IPS-18c (cell line): ENCODE measurements around the gene ZNF507.
"Not testable (repeated sequence)": the region's sequence is repeated elsewhere in the genome, so short reads cannot be mapped to it uniquely, and the experiment has no call there.

Experiments
- H3K4me3 ChIP-seq: 2 replicates; pipeline ENCODE4 v1.7.0; 2013; ENCODE audit warnings: low read depth, mild to moderate bottlenecking, low read length, moderate library complexity; ENCODE audit not compliant: insufficient read depth
- H3K9me3 ChIP-seq: one replicate; pipeline ENCODE4 v1.6.1; 2013; ENCODE audit warnings: mild to moderate bottlenecking, low read length, moderate library complexity; ENCODE audit not compliant: control insufficient read depth, insufficient read depth

The ZNF507 gene

GRCh38 chr19:32358321-32358720 is 12.9 kb downstream of the ZNF507 start:
- H3K9me3 ChIP-seq, result no peaks in the 10 kb centered on the region
- no peak overlapping the region for H3K4me3 ChIP-seq

DNA sequence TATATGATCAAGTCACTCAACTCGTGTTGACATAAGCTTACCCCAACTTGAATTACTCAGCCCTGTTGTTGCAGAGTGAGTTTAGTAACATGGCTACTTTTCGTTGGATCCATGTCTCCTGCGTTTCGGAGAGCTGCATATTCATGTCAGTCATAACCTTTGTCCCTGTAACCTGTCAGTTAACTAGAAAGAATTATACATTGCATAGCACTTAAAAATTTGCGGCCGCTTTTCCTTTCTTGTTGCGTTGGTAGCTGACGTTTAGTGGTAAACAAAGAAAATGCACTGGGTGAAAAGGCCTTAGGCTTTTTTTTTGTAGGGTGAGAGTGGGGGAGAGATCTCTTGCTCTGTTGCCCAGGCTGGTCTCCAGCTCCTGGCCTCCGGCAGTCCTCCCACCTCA is 14.2 kb downstream of the ZNF507 start:
- no peak overlapping the region for H3K4me3 ChIP-seq
- no peaks in the 10 kb centered on the region for H3K9me3 ChIP-seq

DNA sequence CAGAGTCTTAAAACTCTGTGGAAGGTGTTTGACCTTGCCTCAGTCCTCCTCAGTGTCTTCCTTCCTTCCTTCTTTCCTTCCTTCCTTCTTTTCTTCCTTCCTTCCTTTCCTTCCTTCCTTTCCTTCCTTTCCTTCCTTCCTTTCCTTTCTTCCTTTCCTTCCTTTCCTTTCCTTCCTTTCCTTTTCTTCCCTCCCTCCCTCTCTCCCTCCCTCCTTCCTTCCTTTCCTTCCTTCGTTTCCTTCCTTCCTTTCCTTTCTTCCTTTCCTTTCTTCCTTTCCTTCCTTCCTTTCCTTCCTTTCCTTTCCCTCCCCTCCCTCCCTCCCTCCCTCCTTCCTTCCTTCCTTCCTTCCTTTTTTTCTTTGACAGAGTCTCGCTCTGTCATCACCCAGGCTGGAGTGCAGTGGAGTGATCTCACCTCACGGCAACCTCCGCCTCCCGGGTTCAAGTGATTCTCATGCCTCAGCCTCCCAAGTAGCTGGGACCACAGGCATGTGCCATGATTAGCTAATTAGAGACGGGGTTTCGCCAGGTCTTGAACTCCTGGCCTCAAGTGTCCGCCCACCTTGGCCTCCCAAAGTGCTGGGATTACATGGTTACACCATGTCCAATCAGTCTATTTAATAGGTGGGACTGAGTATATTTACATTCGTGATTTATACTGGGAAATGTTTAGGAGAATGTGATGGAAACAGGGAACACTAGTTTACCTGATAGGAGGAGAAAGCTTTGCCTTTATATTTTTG is 16.3 kb downstream of the ZNF507 start:
- H3K9me3 ChIP-seq, result no peaks in the 10 kb centered on the region
- no peak overlapping the region for H3K4me3 ChIP-seq

GRCh38 chr19:32362318-32362691 is 16.9 kb downstream of the ZNF507 start:
- no peak overlapping the region for H3K4me3 ChIP-seq
- no peaks in the 10 kb centered on the region for H3K9me3 ChIP-seq

- H3K4me3 ChIP-seq, result no peak overlapping the region
Measured at GRCh38 chr19:32363175-32363574, 17.8 kb downstream of the ZNF507 start.

GRCh38 chr19:32363632-32364031 is 18.2 kb downstream of the ZNF507 start:
- H3K4me3 ChIP-seq, result no peak overlapping the region

More at GRCh38 chr19:32363175-32363574, 17.8 kb downstream of the ZNF507 start:
- no peaks in the 10 kb centered on the region for H3K9me3 ChIP-seq

DNA sequence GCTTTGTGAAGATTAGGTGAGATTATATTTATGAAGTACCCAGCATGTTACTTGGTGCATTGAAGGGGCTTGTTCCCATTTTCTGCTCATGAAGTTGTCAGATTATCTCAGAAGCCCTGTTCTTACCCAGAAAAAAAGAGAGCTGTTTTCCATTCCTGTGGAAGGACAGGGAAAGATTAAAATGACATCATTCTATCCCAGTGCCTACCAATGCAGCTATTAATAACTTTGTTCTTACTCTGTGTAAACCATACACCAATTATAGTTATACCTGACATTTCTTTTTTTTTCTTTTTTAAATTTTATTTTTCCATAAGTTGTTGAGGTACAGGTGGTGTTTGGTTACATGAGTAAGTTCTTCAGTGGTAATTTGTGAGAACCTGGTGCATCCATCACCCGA is 18.6 kb downstream of the ZNF507 start:
- Histone ChIP-seq H3K9me3 (no peaks in the 10 kb centered on the region), H3K4me3 (no peak overlapping the region)

More at GRCh38 chr19:32363632-32364031, 18.2 kb downstream of the ZNF507 start:
- H3K9me3 ChIP-seq, result no peaks in the 10 kb centered on the region

DNA sequence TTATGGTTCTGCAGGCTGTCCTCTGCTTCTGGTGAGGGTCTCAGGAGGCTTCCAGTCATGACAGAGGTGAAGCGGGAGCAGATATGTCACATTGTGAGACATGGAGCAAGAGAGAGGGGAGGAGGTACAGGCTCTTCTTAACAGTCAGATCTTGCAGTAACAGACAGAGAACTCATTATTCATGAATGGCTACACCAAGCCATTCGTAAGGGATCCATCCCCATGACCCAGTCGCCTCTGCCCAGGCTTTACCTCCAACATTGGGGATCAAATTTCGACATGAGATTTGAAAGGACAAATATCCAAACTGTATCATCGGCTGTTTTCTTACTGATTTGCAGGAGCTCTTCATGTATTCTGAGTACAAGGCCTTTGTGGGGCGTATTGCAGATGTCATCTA is 21.7 kb downstream of the ZNF507 start:
- Histone ChIP-seq H3K4me3 (no peak overlapping the region), H3K9me3 (no peaks in the 10 kb centered on the region)

DNA sequence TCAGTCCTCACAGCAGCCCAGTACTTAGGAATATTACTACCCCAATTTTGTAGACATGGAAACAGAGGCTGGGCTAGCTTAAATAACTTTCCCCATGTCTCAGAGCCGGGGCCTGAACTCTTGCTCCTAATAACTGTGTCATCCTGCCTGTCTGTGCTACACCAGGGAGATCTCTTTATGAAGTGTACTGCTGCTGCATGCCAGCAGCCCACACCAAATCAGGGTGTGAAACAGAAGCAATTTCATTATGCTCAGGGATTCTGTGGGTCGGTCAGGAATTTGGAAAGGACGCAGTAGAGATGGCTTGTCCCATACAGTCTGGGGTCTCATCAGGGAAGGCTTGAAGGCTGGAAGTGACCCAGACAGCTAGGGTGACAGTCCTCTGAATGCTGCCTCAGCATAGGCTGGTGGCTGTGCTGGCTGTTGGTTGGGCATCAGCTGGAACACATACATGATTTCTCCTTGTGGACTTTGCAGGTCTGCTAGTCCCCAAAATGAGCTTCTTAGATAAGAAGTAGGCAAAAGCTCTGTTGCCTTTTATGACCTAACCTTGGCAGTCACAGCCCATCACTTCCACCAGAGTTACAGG is 22.6 kb downstream of the ZNF507 start:
- no peaks in the 10 kb centered on the region for H3K9me3 ChIP-seq
- H3K4me3 ChIP-seq, result no peak overlapping the region

GRCh38 chr19:32368787-32369186 is 23.4 kb downstream of the ZNF507 start:
- Histone ChIP-seq H3K4me3 (no peak overlapping the region), H3K9me3 (no peaks in the 10 kb centered on the region)

DNA sequence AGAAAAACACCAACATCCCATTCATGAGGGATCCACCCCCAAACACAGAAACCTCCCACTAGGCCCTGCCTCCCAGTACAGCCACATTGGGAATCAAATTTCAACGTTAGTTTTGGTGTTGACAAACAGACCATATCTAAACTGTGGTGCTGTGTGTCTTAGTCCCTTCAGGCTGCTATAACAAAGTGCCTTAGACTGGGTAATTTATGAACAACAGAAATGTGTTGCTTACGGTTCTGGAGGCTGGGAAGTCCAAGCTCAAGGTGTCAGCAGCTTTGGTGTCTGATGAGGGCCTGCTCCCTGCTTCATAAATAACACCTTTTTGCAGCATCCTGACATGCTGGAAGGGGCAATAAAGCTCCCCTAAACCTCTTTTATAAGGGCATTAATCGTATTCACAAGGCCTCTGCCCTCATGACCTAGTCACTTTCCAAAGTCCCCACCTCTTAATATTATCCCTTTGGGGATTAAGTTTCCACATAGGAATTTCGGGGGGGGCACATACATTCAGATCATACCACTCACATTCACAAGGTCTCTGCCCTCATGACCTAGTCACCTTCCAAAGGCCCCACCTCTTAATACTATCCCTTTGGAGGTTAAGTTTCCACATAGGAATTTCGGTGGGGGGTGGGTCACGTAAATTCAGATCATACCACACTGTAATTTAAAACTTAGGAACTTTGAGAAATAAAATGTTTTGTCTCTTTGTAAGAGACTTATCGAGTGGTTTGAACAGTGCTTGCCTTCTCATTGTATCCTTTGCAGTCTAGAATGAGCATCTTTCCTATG is 27.5 kb downstream of the ZNF507 start:
- H3K4me3 ChIP-seq, result no peak overlapping the region

GRCh38 chr19:32373585-32374295 is 28.3 kb downstream of the ZNF507 start:
- Histone ChIP-seq H3K9me3 (no peaks in the 10 kb centered on the region), H3K4me3 (no peak overlapping the region)

More for the DNA sequence above, 27.5 kb downstream of the ZNF507 start:
- no peaks in the 10 kb centered on the region for H3K9me3 ChIP-seq

GRCh38 chr19:32374362-32374761 is 29.0 kb downstream of the ZNF507 start:
- not testable (repeated sequence) for H3K9me3 ChIP-seq, H3K4me3 ChIP-seq

DNA sequence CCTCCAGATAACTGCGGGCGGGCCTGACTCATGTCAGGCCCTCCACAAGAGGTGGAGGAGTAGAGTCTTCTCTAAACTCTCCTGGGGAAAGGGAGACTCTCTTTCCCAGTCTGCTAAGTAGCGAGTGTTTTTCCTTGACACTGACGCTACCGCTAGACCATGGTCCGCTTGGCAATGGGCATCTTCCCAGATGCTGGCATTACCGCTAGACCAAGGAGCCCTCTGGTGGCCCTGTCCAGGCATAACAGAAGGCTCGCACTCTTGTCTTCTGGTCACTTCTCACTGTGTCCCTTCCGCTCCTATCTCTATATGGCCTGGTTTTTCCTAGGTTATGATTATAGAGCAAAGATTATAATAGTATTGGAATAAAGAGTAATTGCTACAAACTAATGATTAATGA is 31.7 kb downstream of the ZNF507 start:
- not testable (repeated sequence) for H3K4me3 ChIP-seq, H3K9me3 ChIP-seq

GRCh38 chr19:32380269-32380668 is 34.9 kb downstream of the ZNF507 start:
- Histone ChIP-seq H3K4me3 (no peak overlapping the region), H3K9me3 (no peaks in the 10 kb centered on the region)

GRCh38 chr19:32387701-32388392 is 42.4 kb downstream of the ZNF507 start:
- H3K4me3 ChIP-seq, result no peak overlapping the region
- no peaks in the 10 kb centered on the region for H3K9me3 ChIP-seq

GRCh38 chr19:32388393-32388855 is 43.0 kb downstream of the ZNF507 start:
- Histone ChIP-seq H3K9me3 (no peaks in the 10 kb centered on the region), H3K4me3 (no peak overlapping the region)
